GM23338 (cell line): ENCODE measurements around the gene IWS1. TPM values are rescaled to one million over a fixed set of nuclear protein-coding genes. Genes with fewer than 3 reads are reported as not detected.

ENCODE experiments used
- ATAC-seq: fragments of 200-7000 bp; cut with Tn5 transposase; 3 replicates; pipeline ENCODE4 v1.9.1; 2020
- DNase-seq: peaks from one replicate; pipeline ENCODE4 v3.0.0-alpha.2; 2015; ENCODE audit warnings: low spot score
- H2AFZ ChIP-seq: fragments of 200-600 bp; sonication (generic); 2 replicates; pipeline ENCODE4 v1.8.0; 2016; ENCODE audit warnings: antibody characterized with exemption, mild to moderate bottlenecking, moderate library complexity
- H3F3A ChIP-seq: fragments of 200-600 bp; sonication (generic); replicated peaks from 2 replicates; pipeline ENCODE4 v1.8.0; 2017; ENCODE audit warnings: antibody characterized with exemption, mixed run types, low read depth
- H3K27ac ChIP-seq: fragments of 200-600 bp; sonication (generic); 2 replicates; pipeline ENCODE4 v1.6.1; 2016; ENCODE audit warnings: low read depth
- H3K27me3 ChIP-seq: fragments of 200-600 bp; sonication (generic); 2 replicates; pipeline ENCODE4 v1.8.0; 2016; ENCODE audit warnings: mild to moderate bottlenecking, mixed run types, moderate library complexity; ENCODE audit not compliant: insufficient read depth
- H3K36me3 ChIP-seq: fragments of 200-600 bp; sonication (generic); 2 replicates; pipeline ENCODE4 v1.8.0; 2016; ENCODE audit warnings: mild to moderate bottlenecking; ENCODE audit not compliant: insufficient read depth
- H3K4me1 ChIP-seq: fragments of 200-600 bp; sonication (generic); 2 replicates; pipeline ENCODE4 v1.8.0; 2016; ENCODE audit warnings: mild to moderate bottlenecking, moderate library complexity; ENCODE audit not compliant: insufficient read depth
- H3K4me2 ChIP-seq: fragments of 200-600 bp; sonication (generic); 2 replicates; pipeline ENCODE4 v1.7.1; 2017; ENCODE audit warnings: mixed run types
- H3K4me3 ChIP-seq: fragments of 200-600 bp; sonication (generic); 2 replicates; pipeline ENCODE4 v1.6.1; 2016; ENCODE audit warnings: mixed run types
- H3K79me2 ChIP-seq: fragments of 200-600 bp; sonication (generic); replicated peaks from 2 replicates; pipeline ENCODE4 v1.8.0; 2017; ENCODE audit warnings: mild to moderate bottlenecking; ENCODE audit not compliant: insufficient read depth
- H3K9me2 ChIP-seq: fragments of 200-600 bp; sonication (generic); 2 replicates; pipeline ENCODE4 v1.8.0; 2017; ENCODE audit not compliant: insufficient read depth
- H4K20me1 ChIP-seq: fragments of 200-600 bp; sonication (generic); replicated peaks from 2 replicates; pipeline ENCODE4 v1.8.0; 2017; ENCODE audit warnings: mild to moderate bottlenecking; ENCODE audit not compliant: insufficient read depth
- H3K27ac Mint-ChIP-seq: 2 replicates; pipeline ENCODE4 v1.8.0; 2020; ENCODE audit warnings: inconsistent platforms, mild to moderate bottlenecking, moderate library complexity, mixed read lengths
- H3K27me3 Mint-ChIP-seq: 3 replicates; pipeline ENCODE4 v1.8.0; 2022; ENCODE audit warnings: low read depth, mild to moderate bottlenecking, moderate library complexity, mixed read lengths, inconsistent platforms; ENCODE audit not compliant: insufficient read depth, poor library complexity
- H3K36me3 Mint-ChIP-seq: 3 replicates; pipeline ENCODE4 v1.8.0; 2021; ENCODE audit warnings: low read depth, mild to moderate bottlenecking, inconsistent platforms, moderate library complexity, mixed read lengths
- H3K4me1 Mint-ChIP-seq: 3 replicates; pipeline ENCODE4 v1.8.0; 2020; ENCODE audit warnings: mild to moderate bottlenecking, inconsistent platforms, mixed read lengths
- H3K4me3 Mint-ChIP-seq: 3 replicates; pipeline ENCODE4 v1.8.0; 2021; ENCODE audit warnings: moderate library complexity, mild to moderate bottlenecking, inconsistent platforms, mixed read lengths
- H3K9me3 Mint-ChIP-seq: 3 replicates; pipeline ENCODE4 v1.8.0; 2020; ENCODE audit warnings: moderate library complexity, mild to moderate bottlenecking, inconsistent platforms, mixed read lengths
- CREB1 ChIP-seq: fragments of 250-450 bp; sonication (Bioruptor Pico); IDR thresholded peaks from 2 replicates; pipeline ENCODE4 v1.5.0; 2020; ENCODE audit warnings: low read depth, mild to moderate bottlenecking, moderate library complexity
- EZH2phosphoT487 ChIP-seq: fragments of 200-600 bp; sonication (generic); IDR thresholded peaks from one replicate; pipeline ENCODE4 v1.8.1; 2018; ENCODE audit warnings: antibody characterized with exemption; ENCODE audit not compliant: unreplicated experiment
- JUNB ChIP-seq: IDR thresholded peaks from one replicate; pipeline ENCODE4 v1.6.1; 2016; ENCODE audit warnings: antibody characterized with exemption; ENCODE audit not compliant: unreplicated experiment
- NANOG ChIP-seq: IDR thresholded peaks from 2 replicates; pipeline ENCODE4 v1.6.1; 2016; ENCODE audit warnings: antibody characterized with exemption, borderline replicate concordance
- POLR2AphosphoS5 ChIP-seq: IDR thresholded peaks from 2 replicates; pipeline ENCODE4 v1.6.1; 2016; ENCODE audit warnings: antibody characterized with exemption, low read depth
- STAT1 ChIP-seq: IDR thresholded peaks from one replicate; pipeline ENCODE4 v1.6.1; 2016; ENCODE audit warnings: antibody characterized with exemption; ENCODE audit not compliant: unreplicated experiment
- polyA plus RNA-seq: library from polyadenylated mRNA; unstranded; fragments of >200 nt; fragmentation: Nextera tagmentation; extraction: Ambion mirVana; gene quantifications from 2 replicates; pipeline ENCODE4 v1.2.1, GENCODE V29; 2016
- total RNA-seq: library from RNA; depleted of rRNA; stranded (reverse); fragments of >200 nt; shearing (Covaris generic); gene quantifications from 2 replicates; pipeline ENCODE4 v1.2.3, GENCODE V29; 2014
- TF ChIP-seq, protein P1 (sequence below): fragments of 250-450 bp; sonication (Bioruptor Pico); IDR thresholded peaks from 2 replicates; pipeline ENCODE4 v1.5.0; 2020; ENCODE audit warnings: mild to moderate bottlenecking, moderate library complexity

IWS1 gene
- total and polyA plus RNA-seq, 2 experiments from 2014 or later: 82.8 to 97.2 TPM

DNA sequence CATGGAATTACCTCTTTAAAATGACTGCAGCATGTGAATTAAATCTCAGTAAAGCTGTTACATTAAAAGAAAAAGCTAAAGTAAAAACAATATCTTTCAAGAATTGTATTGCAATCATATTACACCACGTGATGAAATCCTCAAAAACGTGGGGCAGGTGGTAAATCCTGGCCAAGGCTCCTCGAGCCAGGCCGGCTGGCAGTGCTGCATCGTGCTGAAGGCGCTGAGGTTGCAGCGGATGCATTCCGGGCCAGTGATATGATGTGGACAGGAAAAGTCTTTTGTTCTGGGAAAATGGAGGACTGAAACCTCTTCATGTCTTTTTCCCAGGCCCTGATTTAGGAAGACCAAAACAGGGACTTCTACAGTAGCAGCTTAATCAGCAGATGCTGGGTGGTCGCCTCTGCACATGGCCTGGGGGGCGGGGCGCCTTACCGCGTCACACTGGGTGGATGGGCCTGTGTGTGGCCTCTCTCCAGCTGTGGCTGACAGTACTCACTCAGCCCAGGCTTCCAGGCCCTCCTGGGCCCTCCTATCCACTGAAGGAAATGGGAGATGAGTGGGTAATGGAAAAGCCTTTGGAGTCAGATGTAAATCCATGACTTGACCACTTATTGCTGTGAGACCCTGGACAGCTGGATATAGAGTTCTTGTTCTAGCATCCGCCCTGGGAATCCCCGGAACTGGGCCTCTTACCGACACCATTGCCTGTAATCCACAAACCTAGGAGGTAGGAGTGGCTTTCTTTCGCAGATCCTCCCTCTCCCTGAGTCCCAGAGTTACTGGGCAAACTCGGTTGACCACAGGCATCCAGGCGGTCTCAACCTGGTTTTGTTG is 62.9 kb downstream of the IWS1 start:
- H2AFZ ChIP-seq: peak overlapping the region; percentile 56; the same call in 1 of the 2 replicates
- peak overlapping the region; percentile 79 for H3K27ac ChIP-seq
- H3K4me2 ChIP-seq: peak overlapping the region; percentile 23
- H3K36me3 Mint-ChIP-seq: peaks cover 3% of the 10 kb centered on the region; the same call in 1 of the 3 replicates
- H3K4me3 ChIP-seq: no peak overlapping the region
- H3K4me1 ChIP-seq: peaks cover 23% of the 10 kb centered on the region
- DNase-seq (peak; percentile 77), ATAC-seq (peak; percentile 98)
- H3K9me2 ChIP-seq: no peaks in the 10 kb centered on the region
- H3K27me3 Mint-ChIP-seq: peaks cover 8% of the 10 kb centered on the region
- H3K27ac Mint-ChIP-seq: peak overlapping the region; percentile 91
- H3F3A ChIP-seq: no peaks in the 10 kb centered on the region
- H4K20me1 ChIP-seq: no peaks in the 10 kb centered on the region
- no peaks in the 10 kb centered on the region for H3K9me3 Mint-ChIP-seq
- no peaks in the 10 kb centered on the region for H3K79me2 ChIP-seq
- H3K4me1 Mint-ChIP-seq: peaks cover 30% of the 10 kb centered on the region
- H3K4me3 Mint-ChIP-seq: peak overlapping the region; percentile 7; the same call in 1 of the 3 replicates
- no peaks in the 10 kb centered on the region for H3K36me3 ChIP-seq
- H3K27me3 ChIP-seq: no peaks in the 10 kb centered on the region
- TF ChIP-seq CREB1 (CRISPR knock-in tag): peak; percentile 87
- no peak for TF ChIP-seq JUNB

- H3K4me3 ChIP-seq: no peak overlapping the region
- H3K27me3 ChIP-seq: no peaks in the 10 kb centered on the region
- H3K27me3 Mint-ChIP-seq: peaks cover 8% of the 10 kb centered on the region
- no peaks in the 10 kb centered on the region for H3K9me2 ChIP-seq
- no peaks in the 10 kb centered on the region for H3F3A ChIP-seq
- H3K79me2 ChIP-seq: no peaks in the 10 kb centered on the region
- DNase-seq: no peak
- H2AFZ ChIP-seq: no peak overlapping the region
- H3K36me3 ChIP-seq: no peaks in the 10 kb centered on the region
- no peaks in the 10 kb centered on the region; the same call in 2 of the 3 replicates for H3K36me3 Mint-ChIP-seq
- no peaks in the 10 kb centered on the region for H4K20me1 ChIP-seq
- no peak overlapping the region for H3K4me3 Mint-ChIP-seq
- H3K27ac ChIP-seq: no peak overlapping the region
- no peaks in the 10 kb centered on the region for H3K9me3 Mint-ChIP-seq
- H3K4me2 ChIP-seq: no peak overlapping the region
- H3K4me1 ChIP-seq: peaks cover 25% of the 10 kb centered on the region
- TF ChIP-seq JUNB (no peak), POLR2AphosphoS5 (no peak), STAT1 (no peak), NANOG (no peak), EZH2phosphoT487 (no peak)
- TF ChIP-seq, protein P1, sequence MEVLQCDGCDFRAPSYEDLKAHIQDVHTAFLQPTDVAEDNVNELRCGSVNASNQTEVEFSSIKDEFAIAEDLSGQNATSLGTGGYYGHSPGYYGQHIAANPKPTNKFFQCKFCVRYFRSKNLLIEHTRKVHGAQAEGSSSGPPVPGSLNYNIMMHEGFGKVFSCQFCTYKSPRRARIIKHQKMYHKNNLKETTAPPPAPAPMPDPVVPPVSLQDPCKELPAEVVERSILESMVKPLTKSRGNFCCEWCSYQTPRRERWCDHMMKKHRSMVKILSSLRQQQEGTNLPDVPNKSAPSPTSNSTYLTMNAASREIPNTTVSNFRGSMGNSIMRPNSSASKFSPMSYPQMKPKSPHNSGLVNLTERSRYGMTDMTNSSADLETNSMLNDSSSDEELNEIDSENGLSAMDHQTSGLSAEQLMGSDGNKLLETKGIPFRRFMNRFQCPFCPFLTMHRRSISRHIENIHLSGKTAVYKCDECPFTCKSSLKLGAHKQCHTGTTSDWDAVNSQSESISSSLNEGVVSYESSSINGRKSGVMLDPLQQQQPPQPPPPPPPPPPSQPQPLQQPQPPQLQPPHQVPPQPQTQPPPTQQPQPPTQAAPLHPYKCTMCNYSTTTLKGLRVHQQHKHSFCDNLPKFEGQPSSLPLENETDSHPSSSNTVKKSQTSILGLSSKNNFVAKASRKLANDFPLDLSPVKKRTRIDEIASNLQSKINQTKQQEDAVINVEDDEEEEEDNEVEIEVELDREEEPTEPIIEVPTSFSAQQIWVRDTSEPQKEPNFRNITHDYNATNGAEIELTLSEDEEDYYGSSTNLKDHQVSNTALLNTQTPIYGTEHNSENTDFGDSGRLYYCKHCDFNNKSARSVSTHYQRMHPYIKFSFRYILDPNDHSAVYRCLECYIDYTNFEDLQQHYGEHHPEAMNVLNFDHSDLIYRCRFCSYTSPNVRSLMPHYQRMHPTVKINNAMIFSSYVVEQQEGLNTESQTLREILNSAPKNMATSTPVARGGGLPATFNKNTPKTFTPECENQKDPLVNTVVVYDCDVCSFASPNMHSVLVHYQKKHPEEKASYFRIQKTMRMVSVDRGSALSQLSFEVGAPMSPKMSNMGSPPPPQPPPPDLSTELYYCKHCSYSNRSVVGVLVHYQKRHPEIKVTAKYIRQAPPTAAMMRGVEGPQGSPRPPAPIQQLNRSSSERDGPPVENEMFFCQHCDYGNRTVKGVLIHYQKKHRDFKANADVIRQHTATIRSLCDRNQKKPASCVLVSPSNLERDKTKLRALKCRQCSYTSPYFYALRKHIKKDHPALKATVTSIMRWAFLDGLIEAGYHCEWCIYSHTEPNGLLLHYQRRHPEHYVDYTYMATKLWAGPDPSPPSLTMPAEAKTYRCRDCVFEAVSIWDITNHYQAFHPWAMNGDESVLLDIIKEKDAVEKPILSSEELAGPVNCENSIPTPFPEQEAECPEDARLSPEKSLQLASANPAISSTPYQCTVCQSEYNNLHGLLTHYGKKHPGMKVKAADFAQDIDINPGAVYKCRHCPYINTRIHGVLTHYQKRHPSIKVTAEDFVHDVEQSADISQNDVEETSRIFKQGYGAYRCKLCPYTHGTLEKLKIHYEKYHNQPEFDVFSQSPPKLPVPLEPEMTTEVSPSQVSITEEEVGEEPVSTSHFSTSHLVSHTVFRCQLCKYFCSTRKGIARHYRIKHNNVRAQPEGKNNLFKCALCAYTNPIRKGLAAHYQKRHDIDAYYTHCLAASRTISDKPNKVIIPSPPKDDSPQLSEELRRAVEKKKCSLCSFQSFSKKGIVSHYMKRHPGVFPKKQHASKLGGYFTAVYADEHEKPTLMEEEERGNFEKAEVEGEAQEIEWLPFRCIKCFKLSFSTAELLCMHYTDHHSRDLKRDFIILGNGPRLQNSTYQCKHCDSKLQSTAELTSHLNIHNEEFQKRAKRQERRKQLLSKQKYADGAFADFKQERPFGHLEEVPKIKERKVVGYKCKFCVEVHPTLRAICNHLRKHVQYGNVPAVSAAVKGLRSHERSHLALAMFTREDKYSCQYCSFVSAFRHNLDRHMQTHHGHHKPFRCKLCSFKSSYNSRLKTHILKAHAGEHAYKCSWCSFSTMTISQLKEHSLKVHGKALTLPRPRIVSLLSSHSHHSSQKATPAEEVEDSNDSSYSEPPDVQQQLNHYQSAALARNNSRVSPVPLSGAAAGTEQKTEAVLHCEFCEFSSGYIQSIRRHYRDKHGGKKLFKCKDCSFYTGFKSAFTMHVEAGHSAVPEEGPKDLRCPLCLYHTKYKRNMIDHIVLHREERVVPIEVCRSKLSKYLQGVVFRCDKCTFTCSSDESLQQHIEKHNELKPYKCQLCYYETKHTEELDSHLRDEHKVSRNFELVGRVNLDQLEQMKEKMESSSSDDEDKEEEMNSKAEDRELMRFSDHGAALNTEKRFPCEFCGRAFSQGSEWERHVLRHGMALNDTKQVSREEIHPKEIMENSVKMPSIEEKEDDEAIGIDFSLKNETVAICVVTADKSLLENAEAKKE (CRISPR knock-in tag): no peak
- no peak overlapping the region for H3K27ac Mint-ChIP-seq
- no peak for ATAC-seq
- peaks cover 31% of the 10 kb centered on the region for H3K4me1 Mint-ChIP-seq
Measured at GRCh38 chr2:127462461-127462860, 63.8 kb downstream of the IWS1 start.
